ENCODE results near the gene COQ9. TPM values are rescaled to one million over a fixed set of nuclear protein-coding genes. Genes with fewer than 3 reads are reported as not detected.

COQ9 gene
- 40.0 to 55.2 TPM (median 50.3 TPM) in 5 replicates for total RNA-seq (2022; extraction: Qiagen RNA extraction; ENCODE audit: low read depth)

GRCh38 chr16:57447186-57447962, at the start of gene COQ9, which contains the start of gene CIAPIN1:
COQ9 (plus strand) TSS chr16:57447479; CDS start chr16:57447506, 27 bp downstream.
CIAPIN1 (minus strand) TSS chr16:57447385; CDS start chr16:57440928, 6,457 bp downstream.

GRCh38 chr16:57403965-57404817, 43.1 kb upstream of the COQ9 start, which contains the start of gene CCL17:
CCL17 (plus strand) TSS chr16:57404767; CDS start chr16:57413933, 9,166 bp downstream.

DNA sequence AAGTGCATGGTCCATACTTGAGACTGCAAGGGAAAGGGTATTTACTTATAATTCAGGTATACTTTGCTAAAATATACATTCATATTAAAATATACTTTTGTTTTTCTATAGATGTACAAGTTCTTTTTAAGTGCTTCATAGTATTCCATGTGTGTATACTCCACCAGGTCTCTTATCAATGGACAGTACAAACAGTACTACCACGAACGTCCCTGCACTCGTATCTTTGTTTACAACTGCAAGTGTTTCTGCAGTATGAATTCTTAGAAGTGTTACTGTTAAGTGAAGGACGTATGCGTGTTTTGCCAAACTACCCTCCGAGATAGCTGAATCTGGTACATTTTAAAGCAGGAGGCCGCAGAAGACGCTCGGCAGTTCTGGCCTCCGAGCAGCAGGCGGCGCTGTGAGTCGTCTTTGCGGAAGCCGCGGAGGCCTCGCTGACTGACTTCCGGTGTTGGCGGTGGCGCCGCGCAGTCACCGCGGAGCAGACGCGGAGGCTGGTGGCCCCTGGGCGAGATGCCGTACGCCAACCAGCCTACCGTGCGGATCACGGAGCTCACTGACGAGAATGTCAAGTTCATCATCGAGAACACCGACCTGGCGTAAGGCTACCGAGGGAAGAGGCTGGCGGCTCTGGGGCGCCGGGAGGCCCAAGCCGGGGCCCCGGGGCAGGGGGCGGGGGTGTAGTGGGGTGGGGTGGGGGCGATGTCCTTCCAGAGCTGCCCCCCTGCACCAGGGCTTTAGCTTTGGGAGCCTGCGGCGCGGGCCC, 15.1 kb downstream of the COQ9 start, which contains the start of gene POLR2C:
TSS of gene POLR2C (plus strand) at position 471 of the 769 bp plus-strand sequence. CDS start at position 517, 46 bp downstream.

DNA sequence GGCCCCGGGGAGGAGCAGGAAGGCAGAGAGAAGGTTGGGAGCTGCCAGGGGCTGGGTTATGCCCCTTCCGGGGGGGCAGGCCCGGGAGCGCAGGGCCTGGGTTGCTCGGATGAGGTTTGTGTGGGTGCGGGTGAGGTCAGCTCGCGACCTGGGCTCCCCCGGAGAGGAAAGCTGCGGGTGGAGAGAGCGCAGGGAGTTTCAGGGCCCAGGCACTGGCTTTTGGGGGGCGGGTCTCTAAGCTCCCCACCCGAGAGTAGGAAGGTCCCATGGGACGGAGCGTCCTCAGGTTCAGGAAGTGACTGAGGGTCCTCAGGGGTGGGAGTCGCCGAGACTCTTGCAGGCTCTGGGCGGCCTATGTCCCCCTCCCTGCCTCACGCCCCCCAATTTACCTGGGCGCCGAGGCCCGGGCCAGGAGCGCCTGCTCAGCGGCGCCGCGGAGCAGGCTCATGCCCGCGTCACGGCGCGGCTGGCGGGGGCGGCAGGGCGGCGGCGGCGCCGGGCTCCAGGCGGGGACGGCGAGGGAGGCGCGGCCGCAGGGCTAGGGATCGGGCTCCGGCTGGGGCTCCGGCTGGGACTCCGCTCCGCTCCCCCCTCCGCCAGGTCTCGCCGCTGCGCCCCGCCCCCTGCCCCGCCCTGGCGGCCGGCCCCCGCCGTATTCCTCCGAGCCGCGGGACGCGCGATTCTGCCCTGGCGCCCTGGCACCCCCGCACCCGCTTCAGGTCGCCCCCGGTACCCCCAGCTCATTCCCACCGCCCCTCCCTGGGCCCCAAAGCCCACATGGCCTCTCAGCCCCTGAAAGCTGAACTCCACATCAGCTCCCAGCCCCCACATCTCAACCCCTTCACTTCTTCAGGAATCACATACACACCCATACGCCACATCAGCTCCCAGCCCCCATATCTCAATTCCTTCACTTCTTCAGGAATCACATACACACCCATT, 38.9 kb downstream of the COQ9 start, which contains the start of gene DOK4:
TSS of gene DOK4 (minus strand) at position 578 of the 942 bp plus-strand sequence. CDS start 6,986 bp downstream, outside the sequence.

Other genes starting within 250 kb of the COQ9 start
- gene ARL2BP, start 202.2 kb upstream of the COQ9 start, total RNA-seq (2022; extraction: Qiagen RNA extraction; ENCODE audit: low read depth), result 60.5 to 73.7 TPM (median 72.9 TPM) in 5 replicates
- gene PLLP, start 162.8 kb upstream of the COQ9 start, total RNA-seq (2022; extraction: Qiagen RNA extraction; ENCODE audit: low read depth), result 1.3 to 1.6 TPM (median 1.3 TPM) in 5 replicates
- 0.06 to 0.08 TPM (median 0.06 TPM) in 3 of 5 replicates, not detected in the others for gene CCL22, start 88.7 kb upstream of the COQ9 start, total RNA-seq (2022; extraction: Qiagen RNA extraction; ENCODE audit: low read depth)
- 0.07 to 0.28 TPM (median 0.11 TPM) in 5 replicates for gene CX3CL1, start 75.0 kb upstream of the COQ9 start, total RNA-seq (2022; extraction: Qiagen RNA extraction; ENCODE audit: low read depth)
- gene CCL17, start 42.7 kb upstream of the COQ9 start, total RNA-seq (2022; extraction: Qiagen RNA extraction; ENCODE audit: low read depth), result not detected in 5 replicates
- gene CIAPIN1, start 94 bp upstream of the COQ9 start, total RNA-seq (2022; extraction: Qiagen RNA extraction; ENCODE audit: low read depth), result 72.0 to 86.3 TPM (median 75.6 TPM) in 5 replicates
- 102 to 170 TPM (median 106 TPM) in 5 replicates for gene POLR2C, start 15.2 kb downstream of the COQ9 start, total RNA-seq (2022; extraction: Qiagen RNA extraction; ENCODE audit: low read depth)
- 31.8 to 52.7 TPM (median 38.6 TPM) in 5 replicates for gene DOK4, start 39.0 kb downstream of the COQ9 start, total RNA-seq (2022; extraction: Qiagen RNA extraction; ENCODE audit: low read depth)
- 6.3 to 9.4 TPM (median 8.8 TPM) in 5 replicates for gene CCDC102A, start 89.1 kb downstream of the COQ9 start, total RNA-seq (2022; extraction: Qiagen RNA extraction; ENCODE audit: low read depth)
- gene ADGRG5, start 95.2 kb downstream of the COQ9 start, total RNA-seq (2022; extraction: Qiagen RNA extraction; ENCODE audit: low read depth), result 0.03 TPM in 2 of 5 replicates, not detected in the others
- 155 to 254 TPM (median 183 TPM) in 5 replicates for gene ADGRG1, start 181.2 kb downstream of the COQ9 start, total RNA-seq (2022; extraction: Qiagen RNA extraction; ENCODE audit: low read depth)
- gene ADGRG3, start 220.8 kb downstream of the COQ9 start, total RNA-seq (2022; extraction: Qiagen RNA extraction; ENCODE audit: low read depth), result 0.16 to 0.79 TPM (median 0.62 TPM) in 5 replicates
- 0.10 TPM in 1 of 5 replicates, not detected in the others for gene DRC7, start 247.3 kb downstream of the COQ9 start, total RNA-seq (2022; extraction: Qiagen RNA extraction; ENCODE audit: low read depth)

All from A549 treated with RU486 at 1 μM for 4 hours (cell line).